GM21526 (cell line): Measurements from ENCODE around the gene USP32.

Source experiments
- ATAC-seq: cut with Tn5 transposase; IDR thresholded peaks from one replicate; pipeline ENCODE4 v1.9.1; 2021; ENCODE audit warnings: moderate library complexity; ENCODE audit not compliant: unreplicated experiment, low FRiP score

Gene USP32

GRCh38 chr17:60163108-60163784 lies 228.7 kb downstream of the USP32 start:
- no peak for ATAC-seq

- ATAC-seq = no peak
These were observed 230.2 kb downstream of the USP32 start for GRCh38 chr17:60161598-60162330.

GRCh38 chr17:60160829-60161501 lies 231.0 kb downstream of the USP32 start:
- no peak for ATAC-seq

GRCh38 chr17:60159479-60159866 lies 232.5 kb downstream of the USP32 start:
- no peak for ATAC-seq

GRCh38 chr17:60158751-60159478 lies 233.0 kb downstream of the USP32 start:
- ATAC-seq = no peak

- ATAC-seq = no peak
These were observed 234.4 kb downstream of the USP32 start for GRCh38 chr17:60157487-60158040.

- ATAC-seq = no peak
These were observed 235.2 kb downstream of the USP32 start for GRCh38 chr17:60156746-60157145.

GRCh38 chr17:60155815-60156214 lies 236.1 kb downstream of the USP32 start:
- ATAC-seq = no peak

DNA sequence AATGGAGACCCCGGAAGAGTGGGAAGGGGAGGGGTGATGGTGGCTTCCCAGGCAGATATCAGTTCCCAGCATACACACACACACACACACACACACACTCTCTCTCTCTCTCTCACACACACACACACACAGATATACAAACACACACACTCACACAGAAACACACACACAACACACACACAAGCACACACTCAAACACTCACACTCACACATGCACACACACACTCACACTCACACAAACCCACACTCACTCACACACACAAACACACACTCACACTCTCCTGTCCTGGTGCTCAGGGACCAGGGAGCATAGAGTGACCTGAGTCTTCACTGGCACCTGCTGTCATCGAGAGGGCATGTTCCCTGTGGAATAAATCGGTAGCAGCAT lies 236.5 kb downstream of the USP32 start:
- ATAC-seq = no peak

DNA sequence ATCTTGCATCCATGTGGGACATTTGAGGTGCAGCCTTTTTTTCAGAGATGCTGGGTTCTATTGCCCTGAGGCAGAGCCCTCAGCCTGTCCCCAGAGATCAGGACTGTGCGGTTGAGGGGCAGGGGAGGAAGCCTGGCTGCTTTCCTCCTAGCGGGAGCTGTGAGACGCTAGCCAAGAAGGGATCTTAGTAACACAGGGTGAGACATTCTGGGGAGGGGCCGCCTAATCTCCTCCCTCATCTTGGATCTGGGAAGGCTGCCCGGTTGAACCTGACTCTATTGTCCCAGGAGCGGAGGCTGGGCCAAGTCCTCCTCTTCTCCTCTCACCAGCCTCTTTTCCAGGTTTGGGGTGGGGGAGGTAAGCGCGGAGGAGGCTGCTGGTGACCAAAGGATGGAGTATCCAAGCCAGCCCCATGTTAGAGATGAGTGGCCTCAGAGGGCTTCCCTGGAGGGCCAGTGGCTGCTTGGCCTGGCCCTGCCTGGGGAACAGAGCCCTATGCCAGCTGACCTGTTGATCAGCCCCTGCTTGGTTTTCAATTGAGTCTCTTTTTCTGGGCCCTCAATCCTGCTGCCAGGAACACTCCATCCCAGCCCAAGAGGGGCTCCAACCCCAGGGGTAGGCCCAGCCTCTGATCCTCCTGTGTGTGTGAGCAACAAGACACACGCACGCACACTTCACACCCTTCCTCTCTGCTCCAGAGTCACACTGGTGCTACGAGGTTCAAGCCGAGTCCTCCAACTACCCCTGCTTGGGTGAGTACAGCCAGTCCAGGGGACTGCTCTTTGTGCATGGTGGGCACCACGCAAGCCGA lies 237.1 kb downstream of the USP32 start:
- ATAC-seq = no peak

DNA sequence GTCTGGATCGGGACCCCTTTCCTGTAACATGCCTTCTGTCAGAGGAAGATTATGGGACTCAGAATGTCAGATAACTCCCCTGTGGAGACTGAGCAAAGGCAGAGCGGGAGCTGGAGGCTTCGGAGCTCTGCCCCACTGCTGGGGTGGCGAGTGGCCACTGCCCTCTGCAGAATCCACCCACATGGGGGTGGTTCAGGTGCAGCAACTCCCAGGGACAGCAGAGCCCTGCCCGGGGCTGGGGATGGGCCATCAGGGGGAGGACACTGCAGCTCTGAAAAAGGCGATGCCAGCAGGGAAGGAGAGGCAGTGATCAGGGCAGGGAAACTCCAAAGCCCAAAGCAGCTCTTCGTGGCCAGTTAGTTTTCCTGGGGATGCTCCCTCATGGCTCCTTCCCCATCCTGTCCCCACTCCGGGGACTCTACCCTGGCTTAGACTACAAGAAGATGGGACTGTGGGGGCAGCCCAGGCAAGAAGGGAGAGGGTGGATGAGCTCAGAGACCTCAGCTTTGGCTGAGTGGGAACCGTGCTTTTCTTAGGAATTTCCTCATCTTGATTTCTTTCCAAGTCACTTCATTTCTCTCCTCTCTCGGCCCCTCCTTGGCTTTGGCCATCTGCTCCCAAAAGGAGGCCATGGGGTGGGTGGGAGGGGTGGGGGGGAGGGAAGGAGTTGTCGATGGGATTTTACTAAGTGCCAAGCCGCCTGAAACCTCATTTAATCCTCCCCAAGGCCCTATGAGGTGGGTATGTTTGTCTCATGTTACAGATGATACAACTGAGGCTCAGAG lies 238.1 kb downstream of the USP32 start:
- ATAC-seq = no peak

GRCh38 chr17:60151355-60151754 lies 240.6 kb downstream of the USP32 start:
- ATAC-seq = no peak

- no peak for ATAC-seq
These were observed 242.0 kb downstream of the USP32 start, which contains the start of gene CA4 for GRCh38 chr17:60149691-60150582. Gene CA4 (plus strand): TSS chr17:60149973. CDS start chr17:60150035, 62 bp downstream.

DNA sequence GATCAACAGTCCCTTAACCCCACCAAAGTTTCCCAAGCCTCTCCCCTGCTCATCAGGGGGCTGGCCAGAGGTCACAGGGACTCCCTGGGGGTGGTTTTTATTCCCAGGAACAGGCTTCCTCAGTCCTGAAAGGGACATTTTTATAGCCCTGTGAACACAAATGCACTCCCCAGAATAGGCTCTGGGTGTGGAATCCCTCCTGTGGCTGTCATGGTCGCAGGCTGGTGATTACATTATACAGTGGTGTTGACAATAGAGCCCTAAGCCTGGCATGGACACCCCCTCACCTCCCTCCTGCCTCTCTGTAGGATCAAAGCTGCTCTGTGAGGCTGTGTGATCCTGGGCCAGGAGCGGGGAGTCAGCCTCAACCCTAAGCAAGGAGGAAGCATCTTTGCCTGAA lies 243.6 kb downstream of the USP32 start:
- no peak for ATAC-seq

GRCh38 chr17:60147553-60148223 lies 244.2 kb downstream of the USP32 start:
- ATAC-seq = no peak

GRCh38 chr17:60146206-60146605 lies 245.7 kb downstream of the USP32 start:
- no peak for ATAC-seq
